ENCODE data around the gene SOD2.
"Not testable (repeated sequence)": the region's sequence is repeated elsewhere in the genome, so short reads cannot be mapped to it uniquely, and the experiment has no call there.

SOD2 gene

GRCh38 chr6:159739341-159739740 lies 46.3 kb upstream of the SOD2 start (continued):
- TF ChIP-seq PRDM4 (tag by site-specific recombination; IDR thresholded peaks at IDR 0.05) (no peak), ZFHX2 (tag by site-specific recombination; conservative IDR thresholded peaks at IDR 0.05) (no peak), ZNF521 (tag by site-specific recombination; IDR thresholded peaks at IDR 0.05) (no peak), GLI4 (tag by site-specific recombination; IDR thresholded peaks at IDR 0.05) (no peak), REST (tag by site-specific recombination; IDR thresholded peaks at IDR 0.05) (no peak), ZNF214 (tag by site-specific recombination; IDR thresholded peaks at IDR 0.05; ENCODE audit: borderline replicate concordance) (no peak), ZNF645 (tag by site-specific recombination; IDR thresholded peaks at IDR 0.05) (no peak)

GRCh38 chr6:159736908-159737307 lies 43.9 kb upstream of the SOD2 start:
- H3K4me1 ChIP-seq (ENCODE audit: control insufficient read depth, insufficient read depth, low read length) = peaks cover 5% of the 10 kb centered on the region; the same call in 1 of the 2 replicates
- ChIA-PET POLR2A (interaction anchor here (1.2 to 2.7 kb wide), 4 partner anchors 8 to 53 kb away, joined by 3 to 10 read pairs (median 7); partner anchors contain the start of genes TCP1 and WTAP), CTCF (interaction anchor here (0.8 to 1.9 kb wide), 2 partner anchors 10 to 46 kb away, joined by 3 to 12 read pairs; no protein-coding TSS in a partner anchor)
- no peak overlapping the region for H3K4me3 ChIP-seq (ENCODE audit: low read depth, low read length)
- H3K9me3 ChIP-seq (ENCODE audit: control insufficient read depth, insufficient read depth, low read depth, low read length) = no peaks in the 10 kb centered on the region
- peak; percentile 91 for TF ChIP-seq ZNF121 (tag by site-specific recombination; IDR thresholded peaks at IDR 0.05)
- TF ChIP-seq ZNF324 (tag by site-specific recombination; IDR thresholded peaks at IDR 0.05) = no peak
- peaks cover 20 to 51% of the 10 kb centered on the region in 2 experiments for H3K36me3 ChIP-seq (ENCODE audit: control insufficient read depth in 2 of 2, insufficient read depth in 1 of 2, low read length in 2 of 2)
- no peak overlapping the region for H3K27ac ChIP-seq (ENCODE audit: extremely low read depth, low read depth, low read length)

- not testable (repeated sequence) for H3K4me1 ChIP-seq (ENCODE audit: control insufficient read depth, insufficient read depth, low read length); H3K4me3 ChIP-seq (ENCODE audit: low read depth, low read length); H3K27ac ChIP-seq (ENCODE audit: extremely low read depth, low read depth, low read length); H3K9me3 ChIP-seq (ENCODE audit: control insufficient read depth, insufficient read depth, low read depth, low read length)
- CTCF ChIA-PET = interaction anchor here (0.7 to 1.8 kb wide), 3 partner anchors 13 to 45 kb away, joined by 3 to 9 read pairs (median 3); no protein-coding TSS in a partner anchor
- peaks cover 0 to 38% of the 10 kb centered on the region in 2 experiments; a peak in 2 of 3 replicates for H3K36me3 ChIP-seq (ENCODE audit: control insufficient read depth in 2 of 2, insufficient read depth in 1 of 2, low read length in 2 of 2)
- POLR2A ChIA-PET = interaction anchor here (1.3 kb wide), 1 partner anchor 29 kb away, joined by 4 read pairs; the partner anchor contains the start of gene ACAT2
Measured at GRCh38 chr6:159733395-159733794, 40.4 kb upstream of the SOD2 start.

GRCh38 chr6:159732550-159732949 lies 39.5 kb upstream of the SOD2 start:
- H3K36me3 ChIP-seq (ENCODE audit: control insufficient read depth in 2 of 2, insufficient read depth in 1 of 2, low read length in 2 of 2) = peaks cover 0 to 30% of the 10 kb centered on the region in 2 experiments; a peak in 2 of 3 replicates
- H3K9me3 ChIP-seq (ENCODE audit: control insufficient read depth, insufficient read depth, low read depth, low read length); H3K4me1 ChIP-seq (ENCODE audit: control insufficient read depth, insufficient read depth, low read length); H3K4me3 ChIP-seq (ENCODE audit: low read depth, low read length); H3K27ac ChIP-seq (ENCODE audit: extremely low read depth, low read depth, low read length): not testable (repeated sequence)
- peak; percentile 60; the same call in 1 of the 2 replicates for TF ChIP-seq ZNF202 (tag by site-specific recombination; IDR thresholded peaks at IDR 0.05; ENCODE audit: borderline replicate concordance)
- CTCF ChIA-PET = interaction anchor here (1.0 to 1.5 kb wide), 2 partner anchors 12 to 41 kb away, joined by 3 to 8 read pairs; no protein-coding TSS in a partner anchor
- POLR2A ChIA-PET = interaction anchor here (0.6 to 1.3 kb wide), 4 partner anchors 29 to 151 kb away, joined by 3 to 5 read pairs (median 4); partner anchors contain the start of gene ACAT2
